ENCODE data around the gene RPTOR.

RPTOR gene

GRCh38 chr17:80701730-80702129, 157.1 kb downstream of the RPTOR start:
- no peak for DNase-seq

GRCh38 chr17:80702315-80703141, 157.9 kb downstream of the RPTOR start:
- DNase-seq: no peak

GRCh38 chr17:80703142-80703478, 158.5 kb downstream of the RPTOR start:
- DNase-seq: no peak

- peak; percentile 54 for DNase-seq
Measured at GRCh38 chr17:80704381-80704819, 159.8 kb downstream of the RPTOR start.

- no peak for DNase-seq
Measured at GRCh38 chr17:80704894-80705293, 160.3 kb downstream of the RPTOR start.

- no peak for DNase-seq
Measured at GRCh38 chr17:80705988-80706387, 161.3 kb downstream of the RPTOR start.

GRCh38 chr17:80706463-80706867, 161.8 kb downstream of the RPTOR start:
- DNase-seq: no peak

GRCh38 chr17:80708480-80708879, 163.8 kb downstream of the RPTOR start:
- DNase-seq: no peak

GRCh38 chr17:80709090-80709695, 164.6 kb downstream of the RPTOR start:
- DNase-seq: no peak

GRCh38 chr17:80710714-80711302, 166.2 kb downstream of the RPTOR start:
- no peak for DNase-seq

GRCh38 chr17:80712089-80712488, 167.5 kb downstream of the RPTOR start:
- DNase-seq: no peak

GRCh38 chr17:80712606-80713005, 168.0 kb downstream of the RPTOR start:
- no peak for DNase-seq

GRCh38 chr17:80716986-80717719, 172.5 kb downstream of the RPTOR start:
- no peak for DNase-seq

GRCh38 chr17:80717720-80718083, 173.1 kb downstream of the RPTOR start:
- DNase-seq: no peak

- DNase-seq: no peak
Measured at GRCh38 chr17:80718428-80718827, 173.8 kb downstream of the RPTOR start.

- DNase-seq: no peak
Measured at GRCh38 chr17:80719449-80719848, 174.8 kb downstream of the RPTOR start.

GRCh38 chr17:80720610-80721577, 176.3 kb downstream of the RPTOR start:
- peak; percentile 68 for DNase-seq

GRCh38 chr17:80722661-80723060, 178.0 kb downstream of the RPTOR start:
- no peak for DNase-seq

- DNase-seq: peak; percentile 79
Measured at GRCh38 chr17:80724775-80725266, 180.2 kb downstream of the RPTOR start.

- no peak for DNase-seq
Measured at GRCh38 chr17:80725517-80725916, 180.9 kb downstream of the RPTOR start.

- DNase-seq: no peak
Measured at GRCh38 chr17:80726558-80727408, 182.1 kb downstream of the RPTOR start.
